HL-60 (cell line): ENCODE results near the gene SPNS3.

Source experiments
- DNase-seq, 2 experiments: peaks; one replicate each; pipeline ENCODE4 v3.0.0-alpha.2; 2010 to 2020; ENCODE audit warnings: low read depth in 1 of 2, low spot score in 1 of 2
- H3K27ac ChIP-seq: fragments of 250-450 bp; sonication (Bioruptor Pico); replicated peaks from 2 replicates; pipeline ENCODE4 v1.5.1; 2020; ENCODE audit warnings: mild to moderate bottlenecking, moderate library complexity
- H3K27me3 ChIP-seq: fragments of 250-450 bp; sonication (Bioruptor Pico); 2 replicates; pipeline ENCODE4 v1.5.1; 2021; ENCODE audit warnings: mild to moderate bottlenecking, moderate library complexity; ENCODE audit not compliant: insufficient read depth, poor library complexity, severe bottlenecking
- H3K4me3 ChIP-seq: replicated peaks from 2 replicates; pipeline ENCODE4 v1.5.1; 2011; ENCODE audit warnings: mild to moderate bottlenecking, control low read depth, low read length; ENCODE audit not compliant: insufficient read depth
- GABPA ChIP-seq: IDR thresholded peaks from 2 replicates; pipeline ENCODE4 v1.6.1; 2012; ENCODE audit warnings: low read depth
- POLR2AphosphoS5 ChIP-seq: IDR thresholded peaks from 2 replicates; pipeline ENCODE4 v1.6.1; 2012; ENCODE audit warnings: low read depth
- SPI1 ChIP-seq: IDR thresholded peaks from 2 replicates; pipeline ENCODE4 v1.6.1; 2012; ENCODE audit warnings: low read depth, mild to moderate bottlenecking, borderline replicate concordance
- TF ChIP-seq, protein P1 (sequence below): IDR thresholded peaks from one replicate; pipeline ENCODE4 v1.5.1; 2011; ENCODE audit warnings: low read length, control low read depth, inconsistent platforms; ENCODE audit not compliant: insufficient read depth
- TF ChIP-seq, protein P2 (sequence below): IDR thresholded peaks from 2 replicates; pipeline ENCODE4 v1.6.1; 2012; ENCODE audit warnings: low read depth; ENCODE audit not compliant: insufficient replicate concordance

Gene SPNS3

DNA sequence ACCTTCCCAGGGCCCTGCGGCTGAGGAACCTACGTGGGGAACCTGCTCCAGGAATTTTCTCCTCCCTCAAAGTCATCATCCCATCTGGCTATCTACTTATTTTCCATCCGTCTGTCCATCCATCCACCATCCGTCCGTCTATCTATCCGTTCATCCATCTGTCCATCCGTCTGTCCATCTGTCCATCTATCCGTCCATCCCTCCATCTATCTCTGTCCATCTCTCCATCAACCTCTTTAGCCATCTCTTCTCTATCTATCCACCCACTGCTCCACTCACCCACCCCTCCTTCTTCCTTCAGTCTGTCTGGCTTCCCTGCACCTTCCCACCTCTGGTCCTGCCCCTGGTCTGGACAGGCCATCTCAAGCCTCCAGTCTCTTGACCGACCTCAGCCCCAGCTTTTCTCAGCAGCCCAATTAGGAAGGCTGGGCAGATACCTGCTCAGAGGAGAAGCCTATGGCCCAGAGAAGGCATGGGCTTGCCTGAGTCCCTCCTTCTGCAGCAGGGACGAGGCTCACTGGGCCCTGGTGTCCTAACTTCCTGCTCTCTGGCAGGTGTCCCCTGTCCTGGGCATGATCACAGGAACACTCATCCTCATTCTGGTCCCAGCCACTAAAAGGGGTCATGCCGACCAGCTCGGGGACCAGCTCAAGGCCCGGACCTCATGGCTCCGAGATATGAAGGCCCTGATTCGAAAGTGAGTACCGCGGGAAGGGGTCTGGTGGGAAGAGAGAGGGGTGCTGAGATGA, 98.4 kb downstream of the SPNS3 start:
- DNase-seq = no peak
- no peak for TF ChIP-seq GABPA
- TF ChIP-seq, protein P1, sequence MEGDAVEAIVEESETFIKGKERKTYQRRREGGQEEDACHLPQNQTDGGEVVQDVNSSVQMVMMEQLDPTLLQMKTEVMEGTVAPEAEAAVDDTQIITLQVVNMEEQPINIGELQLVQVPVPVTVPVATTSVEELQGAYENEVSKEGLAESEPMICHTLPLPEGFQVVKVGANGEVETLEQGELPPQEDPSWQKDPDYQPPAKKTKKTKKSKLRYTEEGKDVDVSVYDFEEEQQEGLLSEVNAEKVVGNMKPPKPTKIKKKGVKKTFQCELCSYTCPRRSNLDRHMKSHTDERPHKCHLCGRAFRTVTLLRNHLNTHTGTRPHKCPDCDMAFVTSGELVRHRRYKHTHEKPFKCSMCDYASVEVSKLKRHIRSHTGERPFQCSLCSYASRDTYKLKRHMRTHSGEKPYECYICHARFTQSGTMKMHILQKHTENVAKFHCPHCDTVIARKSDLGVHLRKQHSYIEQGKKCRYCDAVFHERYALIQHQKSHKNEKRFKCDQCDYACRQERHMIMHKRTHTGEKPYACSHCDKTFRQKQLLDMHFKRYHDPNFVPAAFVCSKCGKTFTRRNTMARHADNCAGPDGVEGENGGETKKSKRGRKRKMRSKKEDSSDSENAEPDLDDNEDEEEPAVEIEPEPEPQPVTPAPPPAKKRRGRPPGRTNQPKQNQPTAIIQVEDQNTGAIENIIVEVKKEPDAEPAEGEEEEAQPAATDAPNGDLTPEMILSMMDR = no peak
- Histone ChIP-seq H3K27me3 (no peaks in the 10 kb centered on the region), H3K27ac (no peak overlapping the region), H3K4me3 (no peak overlapping the region)

DNA sequence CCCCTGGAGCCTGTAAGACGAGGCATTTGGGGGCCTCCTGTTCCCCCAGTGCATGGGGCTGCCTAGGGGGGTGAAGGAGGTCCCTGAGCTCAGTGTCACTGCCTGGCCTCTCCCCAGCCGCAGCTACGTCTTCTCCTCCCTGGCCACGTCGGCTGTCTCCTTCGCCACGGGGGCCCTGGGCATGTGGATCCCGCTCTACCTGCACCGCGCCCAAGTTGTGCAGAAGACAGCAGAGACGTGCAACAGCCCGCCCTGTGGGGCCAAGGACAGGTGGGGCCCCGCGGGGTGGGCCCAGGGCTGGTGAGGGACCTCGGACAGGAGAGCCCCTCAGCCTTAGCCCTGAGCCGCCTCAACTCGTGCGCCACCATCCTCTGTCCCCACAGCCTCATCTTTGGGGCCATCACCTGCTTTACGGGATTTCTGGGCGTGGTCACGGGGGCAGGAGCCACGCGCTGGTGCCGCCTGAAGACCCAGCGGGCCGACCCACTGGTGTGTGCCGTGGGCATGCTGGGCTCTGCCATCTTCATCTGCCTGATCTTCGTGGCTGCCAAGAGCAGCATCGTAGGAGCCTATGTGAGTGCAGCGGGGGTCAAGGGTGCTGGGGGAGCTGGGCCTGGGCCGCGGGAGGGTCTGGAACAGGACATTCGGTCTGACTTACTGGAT, 99.3 kb downstream of the SPNS3 start:
- no peak overlapping the region for H3K27ac ChIP-seq
- no peaks in the 10 kb centered on the region for H3K27me3 ChIP-seq
- TF ChIP-seq, protein P2, sequence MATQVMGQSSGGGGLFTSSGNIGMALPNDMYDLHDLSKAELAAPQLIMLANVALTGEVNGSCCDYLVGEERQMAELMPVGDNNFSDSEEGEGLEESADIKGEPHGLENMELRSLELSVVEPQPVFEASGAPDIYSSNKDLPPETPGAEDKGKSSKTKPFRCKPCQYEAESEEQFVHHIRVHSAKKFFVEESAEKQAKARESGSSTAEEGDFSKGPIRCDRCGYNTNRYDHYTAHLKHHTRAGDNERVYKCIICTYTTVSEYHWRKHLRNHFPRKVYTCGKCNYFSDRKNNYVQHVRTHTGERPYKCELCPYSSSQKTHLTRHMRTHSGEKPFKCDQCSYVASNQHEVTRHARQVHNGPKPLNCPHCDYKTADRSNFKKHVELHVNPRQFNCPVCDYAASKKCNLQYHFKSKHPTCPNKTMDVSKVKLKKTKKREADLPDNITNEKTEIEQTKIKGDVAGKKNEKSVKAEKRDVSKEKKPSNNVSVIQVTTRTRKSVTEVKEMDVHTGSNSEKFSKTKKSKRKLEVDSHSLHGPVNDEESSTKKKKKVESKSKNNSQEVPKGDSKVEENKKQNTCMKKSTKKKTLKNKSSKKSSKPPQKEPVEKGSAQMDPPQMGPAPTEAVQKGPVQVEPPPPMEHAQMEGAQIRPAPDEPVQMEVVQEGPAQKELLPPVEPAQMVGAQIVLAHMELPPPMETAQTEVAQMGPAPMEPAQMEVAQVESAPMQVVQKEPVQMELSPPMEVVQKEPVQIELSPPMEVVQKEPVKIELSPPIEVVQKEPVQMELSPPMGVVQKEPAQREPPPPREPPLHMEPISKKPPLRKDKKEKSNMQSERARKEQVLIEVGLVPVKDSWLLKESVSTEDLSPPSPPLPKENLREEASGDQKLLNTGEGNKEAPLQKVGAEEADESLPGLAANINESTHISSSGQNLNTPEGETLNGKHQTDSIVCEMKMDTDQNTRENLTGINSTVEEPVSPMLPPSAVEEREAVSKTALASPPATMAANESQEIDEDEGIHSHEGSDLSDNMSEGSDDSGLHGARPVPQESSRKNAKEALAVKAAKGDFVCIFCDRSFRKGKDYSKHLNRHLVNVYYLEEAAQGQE = no peak
- no peak for TF ChIP-seq SPI1
- no peak for DNase-seq
- no peak overlapping the region for H3K4me3 ChIP-seq

DNA sequence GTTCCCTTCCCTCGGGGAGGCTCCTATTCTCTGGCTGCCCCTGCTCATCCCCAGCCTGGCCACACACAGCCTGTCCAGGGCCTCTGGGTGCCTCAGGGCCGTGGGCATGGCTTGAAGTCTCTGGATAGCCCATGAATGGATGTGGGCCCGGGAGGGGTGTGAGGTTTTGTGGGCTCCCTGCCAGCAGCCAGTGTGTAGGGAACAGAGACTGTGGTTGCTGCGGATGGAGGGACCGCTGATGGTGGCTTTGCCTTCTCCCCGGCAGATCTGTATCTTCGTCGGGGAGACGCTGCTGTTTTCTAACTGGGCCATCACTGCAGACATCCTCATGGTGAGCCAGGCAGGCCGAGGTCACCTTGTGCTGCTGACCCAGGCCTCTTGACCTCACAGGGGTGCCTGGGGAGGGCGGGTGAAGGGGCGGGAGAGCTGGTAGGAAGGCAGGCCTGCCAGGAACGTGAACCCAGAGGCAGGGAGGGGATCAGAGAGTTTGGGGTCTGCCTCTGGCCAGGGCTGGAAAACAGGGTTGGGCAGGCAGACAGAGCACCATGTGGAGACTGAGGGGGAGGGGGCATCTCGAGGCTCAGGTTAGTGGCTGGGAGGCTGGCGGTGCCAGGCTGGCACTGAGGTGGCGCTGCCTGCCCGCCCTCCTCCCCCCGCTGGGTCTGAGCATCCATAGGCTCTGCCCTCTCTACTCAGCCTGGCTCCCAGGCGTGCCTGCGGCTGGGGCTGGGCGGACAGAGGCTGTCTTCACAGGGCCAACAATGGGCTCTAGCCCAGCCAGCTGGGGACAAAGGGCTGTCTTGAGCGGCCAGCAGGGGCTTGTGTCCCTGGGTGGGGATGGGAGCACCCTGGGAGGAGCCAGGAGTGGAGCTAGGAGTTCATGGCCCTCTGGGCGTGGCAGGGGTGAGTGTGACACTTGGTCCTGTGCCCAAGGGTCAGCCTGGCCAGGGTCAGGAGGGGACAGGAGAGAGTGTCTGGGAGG, 100.1 kb downstream of the SPNS3 start:
- Histone ChIP-seq H3K4me3 (no peak overlapping the region), H3K27ac (no peak overlapping the region), H3K27me3 (no peaks in the 10 kb centered on the region)
- no peak for DNase-seq
- TF ChIP-seq, protein P1 = no peak
- TF ChIP-seq POLR2AphosphoS5 = no peak
- TF ChIP-seq, protein P2 = no peak
- TF ChIP-seq GABPA = no peak
- no peak for TF ChIP-seq SPI1

DNA sequence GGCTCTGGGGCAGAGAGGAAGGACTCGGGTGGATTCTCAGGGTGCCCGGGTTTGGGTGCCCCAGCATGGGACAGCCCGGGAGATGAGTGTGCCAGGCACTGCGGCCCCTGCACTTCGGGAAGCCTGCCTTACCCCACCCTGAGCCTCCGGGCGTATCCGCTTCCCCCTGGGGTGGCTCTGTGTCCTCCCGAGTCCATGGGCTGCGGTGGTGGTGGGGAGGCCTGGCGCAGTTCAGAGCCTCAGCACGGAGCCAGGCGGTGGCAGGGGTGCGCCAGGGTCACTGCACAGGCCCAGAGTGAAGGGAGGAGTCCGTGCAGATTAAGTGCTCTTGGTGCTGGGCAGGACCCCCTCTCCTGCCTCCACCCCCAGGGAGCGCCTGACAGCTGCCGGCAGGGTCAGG, 100.8 kb downstream of the SPNS3 start:
- TF ChIP-seq, protein P1 = no peak
- TF ChIP-seq GABPA = no peak
- TF ChIP-seq SPI1 = no peak
- TF ChIP-seq POLR2AphosphoS5 = no peak
- TF ChIP-seq, protein P2 = no peak
- Histone ChIP-seq H3K27ac (no peak overlapping the region), H3K27me3 (no peaks in the 10 kb centered on the region), H3K4me3 (no peak overlapping the region)
- no peak for DNase-seq
